Measurements from ENCODE around the gene GATA3.

Gene GATA3

DNA sequence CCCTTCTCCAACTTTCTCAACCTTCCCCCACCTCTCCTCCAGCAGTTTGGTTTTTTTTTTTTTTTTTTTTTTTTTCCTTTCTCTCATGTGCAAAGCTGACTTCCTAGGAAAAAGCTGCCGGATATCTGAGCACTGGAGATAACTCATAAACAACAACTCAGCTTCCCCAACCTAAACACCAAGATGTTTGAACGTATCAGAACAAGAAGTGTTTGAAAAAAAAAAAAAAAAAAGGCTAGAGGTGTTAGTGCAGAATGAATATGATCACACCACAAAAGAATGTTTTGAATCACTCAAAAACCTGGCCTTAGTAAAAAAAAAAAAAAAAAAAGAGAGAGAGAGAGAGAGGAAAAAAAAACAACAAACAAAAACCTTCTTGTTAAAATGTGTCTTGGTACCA lies 11.2 kb downstream of the GATA3 start:
- no peak for DNase-seq

DNA sequence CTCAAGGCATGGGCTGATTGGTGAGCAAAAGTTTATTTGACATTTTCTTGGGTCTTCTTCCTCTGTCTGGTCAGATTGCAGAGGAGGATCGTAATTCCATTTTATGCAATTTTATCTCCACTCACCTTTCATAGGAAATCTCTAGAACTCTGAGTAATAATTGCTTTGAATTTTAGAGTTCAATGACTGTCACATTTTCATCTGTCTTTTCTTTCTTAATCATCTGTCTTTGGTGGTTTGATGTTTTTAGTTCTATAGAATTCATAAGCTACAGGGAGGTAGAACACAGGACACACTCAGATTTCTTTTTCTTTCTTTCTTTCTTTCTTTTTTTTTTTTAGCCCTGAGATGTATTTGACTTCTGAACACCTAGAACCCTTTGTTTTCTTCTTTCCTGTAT lies 11.6 kb downstream of the GATA3 start:
- no peak for DNase-seq

DNA sequence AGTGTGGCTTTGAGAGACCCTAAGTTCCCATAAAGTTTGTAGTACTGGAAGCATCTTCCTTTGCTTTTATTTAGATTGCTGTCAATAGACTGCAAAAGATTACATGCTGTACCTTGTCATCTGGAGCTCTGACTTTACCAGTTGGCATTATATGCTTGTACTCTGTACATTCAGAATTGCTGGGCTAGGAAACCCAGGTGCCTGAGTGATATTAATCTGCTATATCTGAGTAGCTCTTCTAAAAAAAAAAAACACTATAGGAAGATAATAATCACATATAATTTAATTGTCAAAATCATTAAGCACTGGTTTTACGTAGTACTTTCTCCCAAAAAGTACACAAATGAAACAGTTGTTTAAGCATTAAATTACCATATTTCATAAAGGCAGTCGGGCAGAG lies 12.3 kb downstream of the GATA3 start:
- DNase-seq = no peak

DNA sequence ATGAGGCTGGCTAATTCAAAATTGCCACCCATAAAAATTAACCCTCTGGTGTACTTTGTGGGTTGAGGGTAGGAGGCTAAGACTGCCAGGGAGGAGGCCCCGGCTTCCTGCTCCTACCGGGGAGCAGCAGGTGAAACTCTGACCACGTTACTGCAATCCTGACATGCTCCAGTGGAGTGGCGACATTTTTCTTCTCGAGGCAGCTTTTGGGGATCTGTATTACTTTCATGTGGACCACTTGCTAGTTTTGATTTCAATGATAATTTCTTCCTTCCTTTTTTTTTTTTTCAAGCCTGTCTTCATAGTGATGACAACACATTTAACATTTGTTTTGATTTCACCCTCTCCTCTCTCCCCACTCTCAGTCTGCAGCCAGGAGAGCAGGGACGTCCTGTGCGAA lies 14.6 kb downstream of the GATA3 start:
- DNase-seq = no peak

GRCh38 chr10:8069627-8070026 lies 15.1 kb downstream of the GATA3 start:
- no peak for DNase-seq

GRCh38 chr10:8070440-8070839 lies 16.0 kb downstream of the GATA3 start:
- no peak for DNase-seq

DNA sequence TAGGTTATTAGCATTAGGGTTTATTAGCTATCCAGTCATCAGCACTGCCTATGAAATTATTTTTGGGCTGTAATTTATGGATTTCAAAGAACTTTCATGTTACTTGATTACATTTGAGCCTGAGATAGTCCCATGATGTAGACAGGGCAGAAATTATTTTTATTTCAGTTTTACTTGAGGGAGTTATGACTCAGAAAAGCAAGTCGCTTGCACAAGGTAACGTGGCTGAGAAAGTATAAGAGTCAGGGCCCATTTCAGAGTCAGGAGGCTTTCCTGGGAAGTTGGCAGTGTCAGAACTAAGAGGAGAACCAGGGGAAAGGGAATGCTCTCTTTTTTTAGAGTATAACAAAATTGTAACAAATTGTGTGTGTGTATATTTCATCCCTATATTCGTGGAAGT lies 16.5 kb downstream of the GATA3 start:
- DNase-seq = no peak

DNA sequence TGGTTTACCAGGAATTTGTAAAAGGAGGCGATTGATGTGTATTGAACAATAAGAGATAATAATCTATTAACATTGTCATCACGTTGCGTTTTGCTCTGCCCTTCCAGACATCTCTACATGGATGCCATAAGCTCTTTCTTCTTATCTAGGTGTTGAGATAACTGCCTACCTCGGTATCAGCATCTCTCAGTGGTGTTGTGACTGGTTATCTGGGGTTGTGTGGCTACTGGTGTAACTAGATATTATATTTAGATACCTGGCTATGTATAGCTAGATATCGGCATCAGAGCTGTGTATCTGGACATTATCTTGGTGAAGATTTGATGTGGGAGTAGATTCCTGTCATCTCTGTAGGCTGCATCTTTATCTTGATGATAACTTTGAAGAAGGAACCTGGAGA lies 17.2 kb downstream of the GATA3 start:
- no peak for DNase-seq

DNA sequence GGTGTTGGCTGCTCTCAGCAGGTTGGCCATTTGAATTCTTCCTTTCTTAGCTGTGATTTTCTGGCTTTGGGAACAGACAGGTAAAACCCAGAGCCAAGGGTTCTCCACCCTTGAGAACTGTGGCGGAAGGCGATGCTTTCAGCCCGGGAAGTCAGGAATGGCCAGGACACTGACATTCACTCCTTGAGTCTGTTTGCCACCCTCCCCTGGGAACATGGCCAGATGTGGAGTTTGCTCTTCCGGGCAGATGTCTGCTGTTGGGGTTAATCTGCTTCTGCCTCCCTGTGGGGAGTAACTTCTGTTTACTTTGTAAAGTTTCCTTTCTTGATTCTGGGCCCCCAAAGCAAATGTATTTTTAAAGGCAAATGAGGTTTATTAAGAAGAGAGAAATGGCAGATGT lies 17.7 kb downstream of the GATA3 start:
- no peak for DNase-seq

GRCh38 chr10:8073691-8074416 lies 19.4 kb downstream of the GATA3 start:
- DNase-seq = no peak

DNA sequence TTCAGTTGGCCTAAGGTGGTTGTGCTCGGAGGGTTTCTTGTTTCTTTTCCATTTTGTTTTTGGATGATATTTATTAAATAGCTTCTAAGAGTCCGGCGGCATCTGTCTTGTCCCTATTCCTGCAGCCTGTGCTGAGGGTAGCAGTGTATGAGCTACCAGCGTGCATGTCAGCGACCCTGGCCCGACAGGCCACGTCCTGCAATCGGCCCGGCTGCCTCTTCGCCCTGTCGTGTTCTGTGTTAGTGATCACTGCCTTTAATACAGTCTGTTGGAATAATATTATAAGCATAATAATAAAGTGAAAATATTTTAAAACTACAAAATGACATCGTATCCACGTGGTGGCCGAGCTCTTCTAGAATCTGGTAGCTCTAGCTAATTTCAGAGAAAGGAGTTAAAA lies 20.4 kb downstream of the GATA3 start:
- DNase-seq = no peak

DNA sequence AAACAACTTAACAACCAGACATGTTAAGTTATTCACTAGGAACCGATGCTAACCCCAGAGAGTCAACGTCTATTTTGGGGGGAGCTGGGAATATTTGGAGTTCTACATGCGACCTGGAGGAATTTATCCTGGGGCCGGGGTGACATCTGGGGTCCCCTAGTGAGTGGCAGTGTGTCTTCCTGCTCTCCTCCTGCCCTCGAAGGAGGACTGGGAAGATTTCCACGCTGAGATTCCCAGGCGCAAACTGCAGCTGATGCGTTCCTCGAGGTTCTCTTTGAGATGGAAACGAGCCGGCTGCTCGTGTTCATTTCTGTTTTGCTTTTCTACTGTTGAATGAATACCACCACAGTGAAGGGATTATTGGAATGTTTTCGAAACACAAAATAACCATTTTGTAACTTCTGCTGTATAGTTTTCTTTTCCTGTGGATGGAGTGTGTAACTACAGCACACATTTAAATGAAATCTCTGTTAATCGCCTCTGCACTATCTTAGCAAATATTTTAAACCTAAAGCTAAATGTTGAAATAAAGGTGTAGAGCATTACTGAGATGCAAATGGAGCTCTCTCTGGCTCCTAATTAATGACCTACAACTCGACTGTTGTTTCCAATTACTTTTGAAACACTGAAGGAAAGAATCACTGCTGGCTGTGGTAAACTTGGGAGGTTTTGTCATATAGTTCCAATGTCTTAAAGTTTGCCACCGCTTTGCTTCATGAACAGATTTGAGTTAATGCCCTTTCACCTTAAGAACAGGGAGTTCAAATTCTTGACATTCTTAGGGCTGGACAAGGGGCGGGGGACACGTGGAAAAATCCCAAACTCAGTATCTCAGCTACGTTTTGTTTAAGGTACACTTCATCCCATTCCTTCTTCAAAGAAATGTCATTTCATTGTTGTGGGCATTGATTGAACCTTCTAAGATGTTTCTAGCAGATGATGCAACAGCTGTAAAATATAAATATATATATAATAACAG lies 21.1 kb downstream of the GATA3 start:
- no peak for DNase-seq

DNA sequence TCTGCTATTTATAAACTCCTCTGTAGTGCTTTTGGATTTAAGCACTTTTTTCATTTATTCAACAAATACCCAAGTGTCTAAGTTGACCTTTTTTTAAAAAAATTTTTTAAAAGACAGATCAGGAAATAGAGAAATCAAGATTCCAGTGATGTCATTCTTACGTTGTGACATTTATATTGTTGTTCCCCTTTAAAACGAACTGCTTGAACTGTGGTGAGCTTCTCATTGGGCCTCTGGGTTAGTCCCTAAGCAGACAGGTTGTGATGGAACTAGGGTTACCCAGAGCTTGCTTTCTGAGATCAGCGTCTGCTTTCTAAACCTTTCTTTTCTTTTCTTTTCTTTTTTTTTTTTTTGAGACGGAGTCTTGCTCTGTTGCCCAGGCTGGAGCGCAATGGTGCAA lies 22.4 kb downstream of the GATA3 start:
- DNase-seq = no peak

- DNase-seq = no peak
Measured at GRCh38 chr10:8078027-8078426, 23.5 kb downstream of the GATA3 start.

- DNase-seq = no peak
Measured at GRCh38 chr10:8079126-8079525, 24.6 kb downstream of the GATA3 start.

GRCh38 chr10:8084799-8085198 lies 30.3 kb downstream of the GATA3 start:
- no peak for DNase-seq

DNA sequence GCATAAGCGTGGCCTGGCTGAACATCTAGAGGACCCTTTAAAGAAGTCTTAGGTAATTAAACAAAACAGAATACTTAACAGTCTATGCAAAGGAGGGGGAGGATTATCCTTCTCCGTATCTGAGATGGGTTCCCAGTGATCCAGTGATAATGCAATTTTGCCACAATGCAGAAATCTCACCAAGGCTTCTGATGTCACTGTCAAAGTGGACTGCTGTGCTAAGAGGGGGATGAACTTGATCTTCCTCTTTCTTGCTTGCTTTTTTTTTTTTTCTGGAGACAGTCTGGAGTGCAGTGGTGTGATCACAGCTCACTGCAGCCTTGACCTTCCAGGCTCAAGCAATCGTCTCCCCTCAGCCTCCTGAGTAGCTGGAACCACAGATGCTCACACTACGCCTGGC lies 30.8 kb downstream of the GATA3 start:
- DNase-seq = no peak

DNA sequence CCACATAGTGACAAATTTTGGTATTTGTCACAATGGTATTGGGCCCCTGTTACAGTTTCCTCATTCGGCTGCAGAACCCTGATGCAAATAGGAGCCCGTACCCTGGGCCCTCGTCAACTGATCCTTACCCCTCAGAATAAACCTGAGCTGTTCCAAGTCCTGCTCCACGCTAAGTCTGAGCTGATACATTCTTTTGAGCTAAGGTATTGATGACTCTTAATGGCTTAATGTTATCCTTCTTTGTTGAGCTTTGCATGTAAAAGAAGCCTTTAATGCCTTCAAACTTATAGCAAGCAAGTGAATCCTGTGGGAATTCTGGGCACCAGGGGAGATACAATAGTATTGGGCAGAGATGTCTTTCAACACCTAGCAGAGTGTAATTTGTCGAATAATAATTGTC lies 31.8 kb downstream of the GATA3 start:
- DNase-seq = no peak

- DNase-seq = no peak
Measured at GRCh38 chr10:8088504-8088903, 34.0 kb downstream of the GATA3 start.

- no peak for DNase-seq
Measured at GRCh38 chr10:8092428-8092827, 37.9 kb downstream of the GATA3 start.

- DNase-seq = no peak
Measured at GRCh38 chr10:8095959-8096358, 41.5 kb downstream of the GATA3 start.

GRCh38 chr10:8096931-8097330 lies 42.4 kb downstream of the GATA3 start:
- no peak for DNase-seq

DNA sequence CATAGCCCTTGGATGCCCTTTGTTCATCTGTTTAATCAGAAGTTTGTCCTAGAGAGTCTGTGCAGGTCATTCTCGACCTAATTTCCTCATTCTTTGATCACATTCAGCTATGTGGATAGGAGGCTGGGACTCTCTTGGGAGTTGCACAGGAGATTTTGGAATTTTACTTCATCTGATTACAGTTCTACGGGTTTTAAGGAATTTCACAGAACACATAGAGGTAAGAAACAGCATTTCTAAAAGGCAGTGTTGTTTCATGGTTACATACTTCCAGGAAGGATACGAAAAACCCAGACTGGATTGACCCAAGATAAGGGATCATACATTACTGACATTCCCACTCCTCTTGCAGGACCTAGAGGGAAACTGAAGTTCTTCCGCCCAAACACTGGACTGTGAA lies 45.9 kb downstream of the GATA3 start:
- no peak for DNase-seq

GRCh38 chr10:8102708-8103401 lies 48.4 kb downstream of the GATA3 start:
- DNase-seq = no peak
